NOMO-1 treated with DMSO at 0.1 percent for 48 hours (cell line): Measurements from ENCODE around the gene SEC14L1.

Experiments
- DNase-seq: peaks from one replicate; lab custom pipeline; 2025; ENCODE audit not compliant: unreplicated experiment; lab: John Stamatoyannopoulos, UW

Gene SEC14L1

GRCh38 chr17:77160875-77161530 is 20.2 kb downstream of the SEC14L1 start:
- DNase-seq, result no peak

DNA sequence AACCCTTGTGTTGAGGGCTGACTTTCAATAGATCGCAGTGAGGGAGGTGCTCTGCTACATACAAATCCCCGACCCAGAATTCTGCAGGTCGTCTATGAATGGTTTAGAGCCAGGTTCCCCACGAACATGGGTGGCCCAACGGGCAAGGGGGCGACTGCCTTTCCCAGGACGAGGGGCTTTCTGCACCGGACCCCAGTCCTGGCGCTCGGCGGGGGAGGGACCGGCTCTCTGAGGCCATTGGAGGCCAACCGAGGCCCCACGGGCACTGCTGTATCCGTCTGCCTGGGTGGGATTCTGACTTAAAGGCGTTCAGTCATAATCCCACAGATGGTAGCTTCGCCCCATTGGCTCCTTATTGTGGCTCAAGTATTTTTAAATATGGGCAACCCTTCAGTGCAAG is 21.2 kb downstream of the SEC14L1 start:
- DNase-seq, result no peak

DNA sequence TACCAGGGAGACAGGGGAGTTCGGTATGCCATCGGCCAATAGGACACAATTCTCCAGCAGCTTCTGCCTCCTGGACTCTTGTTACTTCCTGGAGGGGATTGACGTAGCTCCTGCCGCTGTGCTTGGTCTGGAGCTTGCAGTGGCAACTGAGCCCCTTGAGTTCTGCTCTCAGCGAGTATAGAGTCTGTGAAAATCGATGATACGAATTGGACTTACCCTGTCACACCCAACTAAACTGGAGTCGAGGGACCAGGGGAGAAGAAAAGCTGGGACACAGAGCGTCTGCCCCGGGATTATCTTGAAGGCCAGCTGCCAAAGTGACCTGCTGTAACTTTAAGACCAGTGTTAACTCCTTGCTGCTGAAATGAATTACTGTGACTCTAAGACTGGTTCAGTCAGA is 22.2 kb downstream of the SEC14L1 start:
- DNase-seq, result no peak

DNA sequence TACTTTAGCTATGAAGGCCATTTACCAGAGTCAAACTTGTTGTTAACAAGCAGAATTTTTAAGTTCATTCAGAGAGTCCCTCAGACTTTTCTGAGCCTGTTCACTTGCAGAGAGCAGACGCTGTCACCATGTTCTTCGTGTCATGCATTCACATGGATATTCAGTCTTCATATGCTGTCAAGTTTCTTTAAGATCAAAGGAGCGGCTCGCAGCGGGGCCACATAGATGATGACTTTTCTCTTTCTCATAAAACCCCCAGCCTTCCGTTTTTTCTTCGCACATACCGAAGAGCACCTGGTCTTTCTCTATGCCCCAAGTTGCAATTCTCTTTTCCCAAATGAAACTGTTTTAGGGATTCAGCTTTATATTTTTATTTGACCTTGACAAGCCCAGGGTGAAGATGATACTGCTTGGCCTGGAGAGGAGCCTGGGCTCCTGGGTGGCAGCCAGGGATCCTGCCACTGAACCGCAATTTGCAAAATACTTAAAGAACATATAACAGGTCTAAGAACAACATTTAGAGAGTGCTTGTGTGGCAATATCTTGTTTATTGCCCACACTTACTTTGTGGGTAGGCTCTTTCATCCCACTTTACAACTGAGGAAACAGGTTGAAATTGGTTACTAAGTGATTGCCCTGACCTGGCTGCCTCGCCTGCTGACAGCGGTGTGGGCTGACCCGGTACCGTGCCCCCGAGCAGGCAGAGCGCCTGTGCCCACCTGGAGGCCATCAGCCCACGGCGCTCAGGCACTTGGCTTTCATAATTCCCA is 22.9 kb downstream of the SEC14L1 start:
- DNase-seq, result peak; percentile 14

DNA sequence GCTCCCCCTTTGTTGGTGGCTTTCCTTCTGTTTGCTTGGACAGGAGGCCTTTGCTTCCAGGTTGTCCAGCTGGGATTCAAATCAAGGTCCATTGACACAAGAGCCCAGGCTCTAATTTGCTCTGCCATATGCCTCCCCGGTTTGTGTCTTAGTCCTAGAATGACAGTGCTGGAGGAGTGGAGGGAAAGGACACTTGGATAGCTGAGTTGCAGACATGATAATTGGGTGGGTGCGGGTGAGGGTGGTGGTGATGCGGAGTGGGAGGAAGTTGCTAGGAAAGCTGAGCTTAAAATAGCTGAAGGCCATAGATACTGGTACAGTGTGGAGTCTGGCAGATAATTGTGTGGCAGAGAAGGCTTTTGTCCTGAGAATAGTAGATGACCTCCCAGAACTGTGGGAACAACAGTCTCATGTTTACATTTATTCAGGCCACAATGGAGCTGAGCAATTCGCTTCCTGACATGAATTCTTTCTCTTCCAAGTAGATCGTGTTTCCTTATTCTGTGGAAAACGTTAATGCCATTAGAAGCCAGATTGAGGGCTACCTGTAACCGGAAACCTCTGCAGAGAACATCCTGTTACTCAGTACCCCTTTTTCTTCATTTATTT is 23.8 kb downstream of the SEC14L1 start:
- no peak for DNase-seq

- peak; percentile 55 for DNase-seq
Observed at GRCh38 chr17:77165577-77165976, 24.8 kb downstream of the SEC14L1 start.

- DNase-seq, result no peak
Observed at GRCh38 chr17:77167472-77168306, 26.9 kb downstream of the SEC14L1 start.

DNA sequence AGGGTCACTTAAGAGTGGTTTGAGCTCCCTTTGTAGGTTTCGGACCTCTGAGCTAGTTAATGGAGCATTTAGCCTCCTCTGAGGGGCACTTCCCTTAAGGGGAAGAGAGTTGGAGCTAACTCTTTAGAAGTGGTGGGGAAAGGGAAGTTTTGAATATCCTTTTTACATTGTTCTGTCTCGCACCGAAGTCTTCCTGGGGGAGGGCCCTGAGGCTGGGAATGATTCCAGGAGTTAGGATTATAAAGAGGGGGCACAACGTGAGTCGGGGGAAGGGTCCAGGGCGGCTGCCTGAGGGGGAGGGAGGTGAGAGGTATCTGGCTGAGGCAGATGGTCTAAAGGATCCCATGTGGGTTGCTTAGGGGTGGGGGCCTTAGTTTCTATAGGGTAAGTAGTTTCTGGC is 32.3 kb downstream of the SEC14L1 start:
- DNase-seq, result no peak

DNA sequence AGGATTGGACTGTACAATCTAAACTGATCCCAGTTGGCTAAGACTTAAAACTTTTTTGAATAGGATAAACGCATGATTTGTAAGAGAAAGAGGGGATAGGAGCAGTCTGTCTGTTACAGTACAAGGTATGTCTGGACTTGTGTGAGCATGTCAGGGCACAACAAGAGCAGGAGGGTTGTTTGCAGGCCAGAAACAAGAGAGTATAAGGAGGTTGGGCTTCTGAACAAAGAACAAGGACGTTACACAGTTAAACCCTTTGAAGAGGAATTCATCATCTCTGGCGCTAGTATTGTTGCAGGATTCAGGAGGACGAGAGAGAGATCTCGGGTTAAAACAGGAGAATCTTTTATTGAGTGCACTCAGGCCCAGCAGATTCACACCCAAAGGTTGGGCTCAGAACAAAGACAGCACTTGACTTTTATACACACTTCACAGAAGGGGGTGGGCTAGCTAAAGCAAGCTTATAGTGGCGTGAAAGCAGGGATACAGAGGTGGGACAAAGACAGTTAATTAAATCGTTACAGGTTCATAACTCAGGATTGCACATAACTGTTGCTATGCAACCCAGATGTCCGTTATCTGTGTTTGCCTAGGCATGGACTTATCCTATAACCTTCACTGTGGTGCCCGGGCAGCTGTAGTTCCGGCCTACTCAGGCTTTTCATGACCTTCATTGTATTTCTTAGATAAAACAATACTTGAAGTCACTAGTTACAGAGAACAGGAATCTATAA is 34.3 kb downstream of the SEC14L1 start:
- no peak for DNase-seq

- no peak for DNase-seq
Observed at GRCh38 chr17:77177002-77177741, 36.4 kb downstream of the SEC14L1 start.

DNA sequence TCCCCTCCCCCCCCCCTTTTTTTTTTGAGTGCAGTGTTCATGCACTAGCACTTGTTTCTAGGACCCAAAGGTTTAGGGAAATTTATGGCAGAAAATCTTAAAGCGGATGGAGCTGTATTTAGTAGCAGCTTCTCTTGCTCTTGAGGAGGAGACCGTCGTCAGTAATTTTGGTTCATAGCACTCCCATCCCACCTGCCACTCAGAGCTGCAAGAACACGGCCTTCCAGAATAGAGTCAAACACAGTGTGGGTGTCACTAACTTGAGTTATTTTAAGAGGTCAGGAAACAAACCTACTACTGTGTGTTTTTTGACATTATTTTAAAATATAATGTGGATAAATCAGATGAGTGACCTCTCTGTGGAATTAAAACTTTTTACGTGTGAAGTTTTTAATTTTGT is 37.3 kb downstream of the SEC14L1 start:
- no peak for DNase-seq

GRCh38 chr17:77178563-77178962 is 37.8 kb downstream of the SEC14L1 start:
- DNase-seq, result no peak

GRCh38 chr17:77180503-77181357 is 40.0 kb downstream of the SEC14L1 start:
- no peak for DNase-seq

GRCh38 chr17:77182205-77183172 is 41.7 kb downstream of the SEC14L1 start:
- DNase-seq, result peak; percentile 39

GRCh38 chr17:77184474-77184873 is 43.7 kb downstream of the SEC14L1 start:
- DNase-seq, result no peak

GRCh38 chr17:77185137-77185536 is 44.4 kb downstream of the SEC14L1 start:
- no peak for DNase-seq

- no peak for DNase-seq
Observed at GRCh38 chr17:77186141-77186604, 45.4 kb downstream of the SEC14L1 start.
